ENCODE measurements around the gene FXYD4.

GRCh38 chr10:43362191-43362839, 9.1 kb upstream of the FXYD4 start:
- no peak for TF ChIP-seq ZNF274 (IDR thresholded peaks at IDR 0.05; ENCODE audit: low read depth, low read length)
- TF ChIP-seq YY1 (IDR thresholded peaks at IDR 0.05; ENCODE audit: insufficient read depth, insufficient read length): no peak
- no peak for TF ChIP-seq SUZ12 (IDR thresholded peaks at IDR 0.05; ENCODE audit: extremely low read depth, insufficient read depth, insufficient read length)

Measured in NT2/D1 (cell line).